ENCODE results near the gene PAX2.

The PAX2 gene

GRCh38 chr10:100830728-100831111, 85.3 kb downstream of the PAX2 start:
- H3K27me3 ChIP-seq (ENCODE audit: control insufficient read depth in 1 of 2, insufficient read depth in 2 of 2, low read length in 2 of 2) = peaks cover 58 to 75% of the 10 kb centered on the region in 2 donors
- H3K4me3 ChIP-seq (ENCODE audit: low read length in 2 of 2) = no peak overlapping the region
- H3K9ac ChIP-seq (ENCODE audit: low read length in 2 of 2) = no peak overlapping the region
- H3K36me3 ChIP-seq (ENCODE audit: control insufficient read depth in 2 of 2, insufficient read depth in 2 of 2, low read length in 2 of 2) = no peaks in the 10 kb centered on the region
- no peaks in the 10 kb centered on the region for H3K9me3 ChIP-seq (ENCODE audit: control insufficient read depth in 2 of 2, low read length in 2 of 2)
- H3K4me1 ChIP-seq (ENCODE audit: control insufficient read depth, insufficient read depth, low read length) = peaks cover 35% of the 10 kb centered on the region
- H3K27ac ChIP-seq (ENCODE audit: low read length) = no peak overlapping the region

- H3K27me3 ChIP-seq (ENCODE audit: control insufficient read depth in 1 of 2, insufficient read depth in 2 of 2, low read length in 2 of 2) = peaks cover 59 to 70% of the 10 kb centered on the region in 2 donors
- H3K9ac ChIP-seq (ENCODE audit: low read length in 2 of 2) = no peak overlapping the region
- no peaks in the 10 kb centered on the region for H3K9me3 ChIP-seq (ENCODE audit: control insufficient read depth in 2 of 2, low read length in 2 of 2)
- H3K4me3 ChIP-seq (ENCODE audit: low read length in 2 of 2) = no peak overlapping the region
- peaks cover 29% of the 10 kb centered on the region for H3K4me1 ChIP-seq (ENCODE audit: control insufficient read depth, insufficient read depth, low read length)
- H3K36me3 ChIP-seq (ENCODE audit: control insufficient read depth in 2 of 2, insufficient read depth in 2 of 2, low read length in 2 of 2) = no peaks in the 10 kb centered on the region
- no peak overlapping the region for H3K27ac ChIP-seq (ENCODE audit: low read length)
These were observed 86.4 kb downstream of the PAX2 start for GRCh38 chr10:100831742-100832141.

- H3K4me3 ChIP-seq (ENCODE audit: low read length in 2 of 2) = no peak overlapping the region
- H3K4me1 ChIP-seq (ENCODE audit: control insufficient read depth, insufficient read depth, low read length) = no peaks in the 10 kb centered on the region
- no peaks in the 10 kb centered on the region for H3K36me3 ChIP-seq (ENCODE audit: control insufficient read depth in 2 of 2, insufficient read depth in 2 of 2, low read length in 2 of 2)
- H3K27ac ChIP-seq (ENCODE audit: low read length) = no peak overlapping the region
- peaks cover 40 to 48% of the 10 kb centered on the region in 2 donors for H3K27me3 ChIP-seq (ENCODE audit: control insufficient read depth in 1 of 2, insufficient read depth in 2 of 2, low read length in 2 of 2)
- no peaks in the 10 kb centered on the region for H3K9me3 ChIP-seq (ENCODE audit: control insufficient read depth in 2 of 2, low read length in 2 of 2)
- H3K9ac ChIP-seq (ENCODE audit: low read length in 2 of 2) = no peak overlapping the region
These were observed 90.4 kb downstream of the PAX2 start for GRCh38 chr10:100835810-100836209.

- Histone ChIP-seq H3K9ac (ENCODE audit: low read length in 2 of 2) (no peak overlapping the region), H3K9me3 (ENCODE audit: control insufficient read depth in 2 of 2, low read length in 2 of 2) (no peaks in the 10 kb centered on the region), H3K4me1 (ENCODE audit: control insufficient read depth, insufficient read depth, low read length) (no peaks in the 10 kb centered on the region), H3K27ac (ENCODE audit: low read length) (no peak overlapping the region), H3K4me3 (ENCODE audit: low read length in 2 of 2) (no peak overlapping the region), H3K36me3 (ENCODE audit: control insufficient read depth in 2 of 2, insufficient read depth in 2 of 2, low read length in 2 of 2) (no peaks in the 10 kb centered on the region), H3K27me3 (ENCODE audit: control insufficient read depth in 1 of 2, insufficient read depth in 2 of 2, low read length in 2 of 2) (peaks cover 33 to 39% of the 10 kb centered on the region in 2 donors)
These were observed 91.5 kb downstream of the PAX2 start for GRCh38 chr10:100836891-100837290.

DNA sequence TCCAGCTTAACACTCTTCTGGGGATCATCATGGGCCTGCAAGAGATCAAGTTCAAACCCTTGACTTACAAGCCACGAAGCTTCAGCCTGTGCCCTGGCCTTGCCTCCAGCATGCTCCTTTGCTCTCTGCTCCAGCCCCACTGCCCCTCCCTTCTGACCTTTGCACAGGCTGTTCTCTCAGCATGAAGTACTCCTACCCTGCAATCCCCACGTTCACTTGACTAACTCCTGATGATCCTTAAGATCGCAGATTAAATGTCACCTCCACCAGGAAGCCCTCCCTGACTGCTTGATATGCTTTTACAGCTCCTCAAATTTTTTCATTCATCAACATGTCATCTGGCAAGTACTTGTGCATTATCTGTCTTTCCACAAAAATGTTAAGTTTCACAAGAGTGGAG, 91.9 kb downstream of the PAX2 start:
- Histone ChIP-seq H3K4me3 (ENCODE audit: low read length in 2 of 2) (no peak overlapping the region), H3K4me1 (ENCODE audit: control insufficient read depth, insufficient read depth, low read length) (no peaks in the 10 kb centered on the region), H3K36me3 (ENCODE audit: control insufficient read depth in 2 of 2, insufficient read depth in 2 of 2, low read length in 2 of 2) (no peaks in the 10 kb centered on the region), H3K27me3 (ENCODE audit: control insufficient read depth in 1 of 2, insufficient read depth in 2 of 2, low read length in 2 of 2) (peaks cover 32 to 37% of the 10 kb centered on the region in 2 donors), H3K9me3 (ENCODE audit: control insufficient read depth in 2 of 2, low read length in 2 of 2) (no peaks in the 10 kb centered on the region), H3K9ac (ENCODE audit: low read length in 2 of 2) (no peak overlapping the region), H3K27ac (ENCODE audit: low read length) (no peak overlapping the region)

DNA sequence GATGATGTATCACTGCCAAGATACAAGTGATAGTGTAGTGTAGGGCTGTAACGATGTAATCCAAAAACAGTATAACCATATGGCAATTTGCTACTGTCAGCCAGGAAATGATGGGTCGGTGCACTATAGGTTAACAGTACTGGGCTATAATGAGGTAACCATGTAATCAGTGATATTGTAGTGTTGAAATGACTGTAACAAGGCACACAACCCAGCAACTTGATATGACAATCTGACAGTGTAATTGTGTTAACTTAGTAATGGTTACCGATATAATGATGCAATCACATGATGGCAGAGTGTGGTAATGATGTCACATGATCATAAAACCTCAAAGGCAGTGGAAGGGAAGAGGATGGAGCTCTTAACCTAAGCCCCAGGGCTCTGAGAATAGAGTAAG, 93.6 kb downstream of the PAX2 start:
- no peaks in the 10 kb centered on the region for H3K36me3 ChIP-seq (ENCODE audit: control insufficient read depth in 2 of 2, insufficient read depth in 2 of 2, low read length in 2 of 2)
- peaks cover 21 to 33% of the 10 kb centered on the region in 2 donors for H3K27me3 ChIP-seq (ENCODE audit: control insufficient read depth in 1 of 2, insufficient read depth in 2 of 2, low read length in 2 of 2)
- H3K27ac ChIP-seq (ENCODE audit: low read length) = no peak overlapping the region
- no peaks in the 10 kb centered on the region for H3K9me3 ChIP-seq (ENCODE audit: control insufficient read depth in 2 of 2, low read length in 2 of 2)
- no peaks in the 10 kb centered on the region for H3K4me1 ChIP-seq (ENCODE audit: control insufficient read depth, insufficient read depth, low read length)
- H3K4me3 ChIP-seq (ENCODE audit: low read length in 2 of 2) = no peak overlapping the region
- H3K9ac ChIP-seq (ENCODE audit: low read length in 2 of 2) = no peak overlapping the region

DNA sequence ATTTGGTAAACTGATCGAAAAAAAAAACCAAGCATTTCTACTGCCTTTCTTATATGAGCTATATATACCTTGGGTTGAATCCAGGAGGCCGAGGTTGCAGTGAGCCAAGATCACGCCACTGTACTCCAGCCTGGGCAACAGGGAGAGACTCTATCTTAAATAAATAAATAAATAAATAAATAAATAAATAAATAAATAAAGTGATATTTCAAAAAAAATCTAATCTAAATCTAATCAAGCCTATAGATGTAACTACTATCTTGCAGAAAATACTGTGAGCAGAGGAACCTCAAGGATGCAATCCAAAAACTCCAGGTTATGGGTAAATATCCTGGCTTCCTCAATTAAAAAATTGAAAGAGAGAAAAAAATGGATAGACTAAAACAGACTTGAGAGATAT, 96.1 kb downstream of the PAX2 start:
- no peaks in the 10 kb centered on the region for H3K36me3 ChIP-seq (ENCODE audit: control insufficient read depth in 2 of 2, insufficient read depth in 2 of 2, low read length in 2 of 2)
- H3K27ac ChIP-seq (ENCODE audit: low read length) = no peak overlapping the region
- H3K9ac ChIP-seq (ENCODE audit: low read length in 2 of 2) = no peak overlapping the region
- H3K4me1 ChIP-seq (ENCODE audit: control insufficient read depth, insufficient read depth, low read length) = no peaks in the 10 kb centered on the region
- no peak overlapping the region for H3K4me3 ChIP-seq (ENCODE audit: low read length in 2 of 2)
- peaks cover 10 to 21% of the 10 kb centered on the region in 2 donors for H3K27me3 ChIP-seq (ENCODE audit: control insufficient read depth in 1 of 2, insufficient read depth in 2 of 2, low read length in 2 of 2)
- H3K9me3 ChIP-seq (ENCODE audit: control insufficient read depth in 2 of 2, low read length in 2 of 2) = no peaks in the 10 kb centered on the region

DNA sequence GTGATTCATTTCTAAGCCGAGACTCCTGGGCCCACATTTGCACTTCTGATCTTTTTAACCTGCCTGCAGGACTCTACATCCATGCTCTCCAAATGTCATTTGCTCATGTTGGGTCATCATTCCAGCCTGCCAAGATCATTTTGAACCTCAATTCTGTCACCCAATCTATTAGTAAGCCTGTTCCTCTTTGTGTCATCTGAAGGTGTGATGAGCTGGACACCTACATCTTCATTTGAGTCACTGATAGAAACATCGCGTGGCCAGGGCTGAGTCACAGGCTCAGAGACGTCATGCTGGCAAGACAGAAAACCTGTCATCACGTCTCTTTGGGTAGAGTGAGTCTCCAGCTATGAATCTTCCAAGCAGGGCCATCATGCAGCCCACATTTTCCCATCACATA, 102.1 kb downstream of the PAX2 start:
- H3K36me3 ChIP-seq (ENCODE audit: control insufficient read depth in 2 of 2, insufficient read depth in 2 of 2, low read length in 2 of 2) = no peaks in the 10 kb centered on the region
- H3K27ac ChIP-seq (ENCODE audit: low read length) = no peak overlapping the region
- H3K9ac ChIP-seq (ENCODE audit: low read length in 2 of 2) = no peak overlapping the region
- H3K9me3 ChIP-seq (ENCODE audit: control insufficient read depth in 2 of 2, low read length in 2 of 2) = no peaks in the 10 kb centered on the region
- no peak overlapping the region for H3K4me3 ChIP-seq (ENCODE audit: low read length in 2 of 2)
- H3K27me3 ChIP-seq (ENCODE audit: control insufficient read depth in 1 of 2, insufficient read depth in 2 of 2, low read length in 2 of 2) = peaks cover 6 to 21% of the 10 kb centered on the region in 2 donors
- H3K4me1 ChIP-seq (ENCODE audit: control insufficient read depth, insufficient read depth, low read length) = no peaks in the 10 kb centered on the region

DNA sequence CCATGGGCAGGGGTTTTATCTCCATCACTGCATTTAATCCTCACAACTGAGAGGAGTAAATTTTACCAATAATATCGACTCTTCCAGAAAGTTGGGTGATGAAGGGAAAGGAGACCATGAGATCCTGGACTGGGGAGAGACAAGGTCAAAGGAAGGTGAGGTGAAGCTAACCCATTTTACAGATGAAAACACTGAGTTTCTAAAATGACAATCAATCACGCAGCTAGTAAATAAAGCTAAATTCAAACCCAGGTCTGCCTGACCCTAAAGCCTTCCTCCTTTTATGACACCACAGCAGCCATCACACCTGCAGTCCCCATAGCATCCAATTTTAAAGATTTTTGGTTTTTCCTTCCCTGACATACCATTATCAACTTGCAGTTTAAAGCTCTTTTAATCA, 103.4 kb downstream of the PAX2 start:
- Histone ChIP-seq H3K4me1 (ENCODE audit: control insufficient read depth, insufficient read depth, low read length) (no peaks in the 10 kb centered on the region), H3K4me3 (ENCODE audit: low read length in 2 of 2) (no peak overlapping the region), H3K27me3 (ENCODE audit: control insufficient read depth in 1 of 2, insufficient read depth in 2 of 2, low read length in 2 of 2) (peaks cover 6 to 21% of the 10 kb centered on the region in 2 donors), H3K27ac (ENCODE audit: low read length) (no peak overlapping the region), H3K9ac (ENCODE audit: low read length in 2 of 2) (no peak overlapping the region), H3K9me3 (ENCODE audit: control insufficient read depth in 2 of 2, low read length in 2 of 2) (no peaks in the 10 kb centered on the region), H3K36me3 (ENCODE audit: control insufficient read depth in 2 of 2, insufficient read depth in 2 of 2, low read length in 2 of 2) (no peaks in the 10 kb centered on the region)

GRCh38 chr10:100858261-100858660, 112.9 kb downstream of the PAX2 start:
- Histone ChIP-seq H3K4me1 (ENCODE audit: control insufficient read depth, insufficient read depth, low read length) (no peaks in the 10 kb centered on the region), H3K27me3 (ENCODE audit: control insufficient read depth in 1 of 2, insufficient read depth in 2 of 2, low read length in 2 of 2) (peaks cover 10 to 23% of the 10 kb centered on the region in 2 donors), H3K9me3 (ENCODE audit: control insufficient read depth in 2 of 2, low read length in 2 of 2) (peaks cover 0 to 2% of the 10 kb centered on the region in 2 donors)

DNA sequence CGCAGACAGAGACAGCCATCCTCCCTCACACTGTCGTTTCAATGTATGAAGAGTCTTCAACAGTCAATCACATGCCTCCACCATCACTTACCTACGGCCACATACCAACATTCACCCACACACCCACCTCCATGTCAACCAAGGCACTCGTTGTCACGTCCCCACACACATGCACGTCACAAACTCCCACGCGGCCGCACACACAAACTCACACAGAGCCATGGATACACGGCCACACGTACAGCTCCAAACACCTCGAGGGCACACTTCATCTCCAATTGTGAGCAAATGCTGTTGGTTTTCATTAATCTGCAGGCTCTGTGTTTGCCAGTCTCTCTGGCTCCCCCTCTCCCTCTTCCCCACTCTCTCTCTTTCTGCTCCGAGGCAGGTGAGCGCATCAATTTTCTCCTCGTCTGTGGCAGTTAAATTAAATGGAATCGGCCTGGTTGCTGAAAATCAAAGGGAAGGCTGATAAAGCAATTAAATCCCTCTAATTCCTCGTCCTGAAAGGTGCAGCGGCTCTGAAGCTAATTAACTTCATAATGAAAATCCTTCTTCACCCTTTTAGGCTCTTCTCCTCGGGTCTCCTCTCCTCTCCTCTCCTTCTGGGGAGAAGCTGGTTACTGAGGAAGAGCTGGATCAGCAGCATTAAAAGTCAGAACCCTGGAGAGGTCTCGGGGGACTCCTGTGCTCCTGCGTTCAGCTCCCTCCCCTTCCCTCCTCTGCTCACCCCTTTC, 113.5 kb downstream of the PAX2 start:
- no peaks in the 10 kb centered on the region for H3K36me3 ChIP-seq (ENCODE audit: control insufficient read depth in 2 of 2, insufficient read depth in 2 of 2, low read length in 2 of 2)
- H3K27ac ChIP-seq (ENCODE audit: low read length) = no peak overlapping the region
- peaks cover 0 to 2% of the 10 kb centered on the region in 2 donors for H3K9me3 ChIP-seq (ENCODE audit: control insufficient read depth in 2 of 2, low read length in 2 of 2)
- no peak overlapping the region for H3K9ac ChIP-seq (ENCODE audit: low read length in 2 of 2)
- peaks cover 14 to 25% of the 10 kb centered on the region in 2 donors for H3K27me3 ChIP-seq (ENCODE audit: control insufficient read depth in 1 of 2, insufficient read depth in 2 of 2, low read length in 2 of 2)
- H3K4me3 ChIP-seq (ENCODE audit: low read length in 2 of 2) = no peak overlapping the region
- H3K4me1 ChIP-seq (ENCODE audit: control insufficient read depth, insufficient read depth, low read length) = no peaks in the 10 kb centered on the region

More at GRCh38 chr10:100858261-100858660, 112.9 kb downstream of the PAX2 start:
- no peak overlapping the region for H3K4me3 ChIP-seq (ENCODE audit: low read length in 2 of 2)
- no peak overlapping the region for H3K9ac ChIP-seq (ENCODE audit: low read length in 2 of 2)
- H3K27ac ChIP-seq (ENCODE audit: low read length) = no peak overlapping the region
- no peaks in the 10 kb centered on the region for H3K36me3 ChIP-seq (ENCODE audit: control insufficient read depth in 2 of 2, insufficient read depth in 2 of 2, low read length in 2 of 2)

Data from stomach smooth muscle (tissue), 2 donors.